Activated T-helper 9 cell treated with anti-CD3 and anti-CD28 coated beads, Interleukin-2, amount 50 U/mL, for 16 hours (primary cell): ENCODE measurements around the gene DEDD2.
A peak's percentile ranks its signal among the peaks of the same experiment; 100 is the strongest.
"Not testable (repeated sequence)": the region's sequence is repeated elsewhere in the genome, so short reads cannot be mapped to it uniquely, and the experiment has no call there.

Source experiments
- DNase-seq: peaks from one replicate; pipeline ENCODE4 v3.0.0-alpha.2; 2020; ENCODE audit warnings: low read depth

DEDD2 gene, protein sequence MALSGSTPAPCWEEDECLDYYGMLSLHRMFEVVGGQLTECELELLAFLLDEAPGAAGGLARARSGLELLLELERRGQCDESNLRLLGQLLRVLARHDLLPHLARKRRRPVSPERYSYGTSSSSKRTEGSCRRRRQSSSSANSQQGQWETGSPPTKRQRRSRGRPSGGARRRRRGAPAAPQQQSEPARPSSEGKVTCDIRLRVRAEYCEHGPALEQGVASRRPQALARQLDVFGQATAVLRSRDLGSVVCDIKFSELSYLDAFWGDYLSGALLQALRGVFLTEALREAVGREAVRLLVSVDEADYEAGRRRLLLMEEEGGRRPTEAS

GRCh38 chr19:42217520-42218437 is at the start of gene DEDD2:
DEDD2 (minus strand) TSS chr19:42217677; CDS start chr19:42217007, 670 bp downstream.
- DNase-seq = peak; percentile 99

DNA sequence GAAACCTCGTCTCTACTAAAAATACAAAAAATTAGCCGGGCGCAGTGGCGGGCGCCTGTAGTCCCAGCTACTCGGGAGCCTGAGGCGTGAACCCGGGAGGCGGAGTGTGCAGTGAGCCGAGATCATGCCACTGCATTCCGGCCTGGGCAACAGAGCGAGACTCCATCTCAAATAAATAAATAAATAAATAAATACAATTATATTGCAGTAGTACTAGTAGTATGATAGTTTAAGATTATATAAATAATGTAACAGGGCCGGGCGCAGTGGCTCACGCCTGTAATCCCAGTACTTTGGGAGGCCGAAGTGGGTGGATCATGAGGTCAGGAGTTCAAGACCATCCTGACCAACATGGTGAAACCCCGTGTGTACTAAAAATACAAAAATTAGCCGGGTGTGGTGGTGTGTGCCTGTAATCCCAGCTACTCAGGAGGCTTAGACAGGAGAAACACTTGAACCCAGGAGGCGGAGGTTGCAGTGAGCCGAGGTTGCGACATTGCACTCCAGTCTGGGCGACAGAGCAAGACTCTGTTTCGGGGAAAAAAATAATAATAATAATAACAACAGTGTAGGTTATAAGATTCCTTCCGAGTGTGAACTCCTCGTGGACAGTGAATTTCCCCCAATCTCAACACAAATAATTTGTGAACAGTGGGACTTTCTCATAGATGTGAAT is 49.6 kb upstream of the DEDD2 start:
- DNase-seq = not testable (repeated sequence)

GRCh38 chr19:42266105-42266504 is 48.6 kb upstream of the DEDD2 start:
- DNase-seq = not testable (repeated sequence)

- no peak for DNase-seq
These were observed 44.3 kb upstream of the DEDD2 start for GRCh38 chr19:42261763-42262162.

- DNase-seq = not testable (repeated sequence)
These were observed 40.4 kb upstream of the DEDD2 start for GRCh38 chr19:42257842-42258241.

DNA sequence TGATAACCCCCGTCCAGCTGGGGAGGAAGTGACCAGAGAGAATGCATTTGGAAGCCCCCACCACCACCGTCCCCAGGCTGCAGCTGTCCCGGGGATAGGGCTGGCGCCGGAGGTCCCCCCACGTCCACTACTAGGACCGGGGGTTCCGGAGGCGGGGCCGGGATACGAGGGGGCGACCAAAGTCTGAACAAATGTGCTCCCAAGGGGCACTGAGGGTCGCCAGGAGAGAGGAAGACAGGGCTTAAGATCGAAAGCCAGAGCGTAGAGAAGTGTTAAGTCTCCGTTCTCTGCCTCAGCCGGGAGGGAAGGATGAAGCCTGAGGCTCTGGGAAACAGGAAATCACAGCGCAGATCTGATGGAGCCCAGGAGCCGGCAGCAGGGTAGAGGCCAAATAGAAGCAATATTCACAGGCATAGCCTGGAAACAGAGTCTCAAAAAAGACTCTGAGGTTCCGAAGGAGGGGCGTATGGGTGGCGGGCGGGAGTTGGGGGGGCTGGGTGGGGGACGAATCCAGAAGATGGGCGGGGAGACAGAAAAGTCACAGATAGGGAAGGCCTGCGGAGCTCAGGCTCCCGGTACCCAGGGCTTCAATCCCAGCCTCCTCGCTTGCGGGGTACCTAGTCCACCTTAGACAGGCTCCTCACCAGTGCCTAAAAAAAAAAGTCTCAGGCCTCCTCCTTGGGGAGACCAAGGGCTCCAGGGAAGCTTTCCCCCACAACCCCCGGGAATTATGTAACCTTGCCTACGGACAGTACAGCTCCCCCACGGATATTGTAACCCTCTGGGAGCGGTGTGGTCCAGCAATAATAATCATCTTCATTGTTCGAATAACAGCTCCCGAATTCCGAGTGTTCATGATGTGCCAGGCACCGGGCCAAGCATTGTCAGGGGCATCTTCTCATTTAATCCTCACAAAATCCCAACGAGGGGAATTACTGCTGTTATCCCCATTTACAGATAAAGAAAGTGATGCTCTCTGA is 38.6 kb upstream of the DEDD2 start:
- no peak for DNase-seq

GRCh38 chr19:42254850-42255765 is 37.6 kb upstream of the DEDD2 start, which contains the start of gene ERF:
ERF (minus strand) TSS chr19:42255128; CDS start chr19:42254999, 129 bp downstream.
- DNase-seq = peak; percentile 92

DNA sequence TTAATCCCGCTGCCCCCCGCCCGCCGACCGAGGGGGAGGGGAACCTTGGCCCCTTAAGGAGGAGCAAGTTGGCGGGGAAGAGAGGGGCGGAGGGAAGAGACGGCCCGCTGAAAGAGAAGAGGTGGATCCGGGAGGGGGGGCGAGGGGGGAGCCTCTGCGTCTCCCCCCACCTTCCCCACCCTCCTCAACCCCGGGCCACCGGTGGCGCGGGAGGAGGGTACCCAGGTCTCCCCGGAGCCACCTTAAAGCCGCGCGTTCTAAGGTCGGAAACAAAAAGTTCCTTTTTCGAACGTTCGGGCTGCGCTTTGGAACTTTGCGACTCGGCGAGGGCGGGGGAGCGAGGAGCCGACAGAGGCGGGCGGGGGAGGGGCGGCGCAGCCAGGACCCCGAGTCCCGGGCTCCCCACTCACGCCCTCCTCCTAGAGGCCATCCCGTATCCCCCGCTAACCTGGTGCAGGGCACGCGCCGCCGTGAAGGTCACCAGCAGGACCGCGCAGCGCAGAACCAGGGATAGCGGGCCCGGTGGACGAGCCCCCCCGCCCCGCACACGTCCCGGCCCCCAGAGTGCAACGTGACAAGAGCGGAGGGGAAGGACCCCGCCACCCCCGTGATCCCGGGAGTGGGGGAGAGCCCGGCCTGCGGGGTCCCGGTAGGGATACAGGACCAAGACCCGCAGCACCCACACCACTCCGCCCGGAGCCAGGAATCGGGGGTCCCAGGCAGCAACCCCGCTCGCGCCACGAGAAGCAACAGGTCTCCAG is 36.8 kb upstream of the DEDD2 start:
- peak; percentile 67 for DNase-seq

GRCh38 chr19:42253245-42254088 is 36.0 kb upstream of the DEDD2 start:
- peak; percentile 45 for DNase-seq

- DNase-seq = no peak
These were observed 35.1 kb upstream of the DEDD2 start for GRCh38 chr19:42252365-42253244.

DNA sequence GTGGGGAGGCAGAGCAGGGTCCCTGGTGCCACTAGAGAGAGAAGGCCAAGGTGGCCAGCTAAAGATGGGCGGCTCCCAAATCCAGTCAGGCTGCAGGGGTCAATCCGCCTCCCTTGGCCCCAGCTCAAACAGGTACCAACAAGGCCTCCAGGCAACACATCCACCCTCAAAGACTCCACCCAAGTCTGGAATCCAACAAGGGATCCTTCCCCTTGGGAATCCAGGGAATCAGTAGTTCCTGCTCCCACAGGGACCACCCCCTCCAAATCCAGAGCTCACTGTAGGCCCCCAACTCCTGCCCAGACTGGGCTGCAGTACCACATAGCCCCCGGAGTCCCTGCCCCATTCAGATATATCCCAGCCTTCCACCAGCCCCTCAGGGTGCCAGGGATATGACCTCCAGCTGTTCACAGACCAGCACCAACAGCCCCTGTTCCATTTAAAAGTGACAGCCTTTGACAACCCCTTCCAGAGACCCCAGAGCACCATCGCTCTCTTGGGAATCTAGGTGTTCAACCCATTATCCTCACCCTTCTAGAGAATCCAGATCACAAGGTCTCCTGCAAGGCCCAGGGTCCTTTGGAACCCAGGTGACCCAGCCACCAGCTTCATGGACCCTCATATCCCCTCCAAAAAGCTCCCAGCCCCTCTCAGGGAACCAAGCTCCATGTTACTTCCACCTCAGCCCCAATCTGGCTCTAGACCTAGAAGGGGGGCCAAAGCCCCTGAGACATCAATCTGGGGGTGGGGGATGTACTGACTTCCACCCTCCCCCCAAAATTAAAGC is 34.3 kb upstream of the DEDD2 start:
- no peak for DNase-seq

- no peak for DNase-seq
These were observed 33.4 kb upstream of the DEDD2 start for GRCh38 chr19:42250666-42251531.

DNA sequence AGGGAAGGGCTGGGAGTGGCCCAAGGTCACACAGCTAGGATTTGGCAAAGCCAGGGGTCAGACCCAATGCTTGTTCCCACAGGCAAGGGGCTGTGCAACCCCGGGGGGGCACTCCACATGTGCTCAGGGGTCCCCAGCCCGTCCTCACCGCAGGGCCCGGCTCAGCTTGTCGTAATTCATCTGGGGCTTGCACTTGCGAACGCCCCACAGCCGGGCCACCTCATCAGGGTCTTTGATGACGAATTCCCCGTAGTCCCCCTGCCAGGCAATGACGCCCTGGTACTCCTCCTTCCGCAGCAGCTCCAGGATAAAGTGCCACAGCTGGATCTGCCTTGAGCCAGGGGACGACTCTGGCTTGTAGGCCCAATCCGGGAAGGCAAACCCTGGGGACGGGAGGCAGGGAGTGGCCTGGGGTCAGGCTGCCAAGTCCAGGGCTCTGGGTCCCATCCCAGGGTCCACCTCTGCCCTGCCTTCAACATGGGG is 32.7 kb upstream of the DEDD2 start:
- DNase-seq = no peak

GRCh38 chr19:42249769-42250168 is 32.3 kb upstream of the DEDD2 start:
- no peak for DNase-seq

GRCh38 chr19:42249149-42249750 is 31.8 kb upstream of the DEDD2 start:
- DNase-seq = no peak
